ENCODE results near the gene RNU5D-1. TPM values are rescaled to one million over a fixed set of nuclear protein-coding genes. Genes with fewer than 3 reads are reported as not detected.

Gene RNU5D-1
- polyA plus RNA-seq: not detected

- Histone ChIP-seq H3K27ac (ENCODE audit: low read depth in 2 of 2, low read length in 1 of 2) (peak within 1 kb of the TSS; percentile 87), H3K36me3 (ENCODE audit: control insufficient read depth in 2 of 2, insufficient read depth in 2 of 2, low read length in 1 of 2) (no peaks in the 10 kb centered on the region), H3K4me1 (ENCODE audit: control insufficient read depth in 2 of 2, insufficient read depth in 2 of 2, low read length in 1 of 2) (no peaks in the 10 kb centered on the region), H3K27me3 (ENCODE audit: control insufficient read depth in 1 of 2, insufficient read depth in 2 of 2, low read length in 2 of 2) (no peaks in the 10 kb centered on the region), H3K4me3 (ENCODE audit: low read depth in 1 of 2, low read length in 2 of 2) (no peak within 1 kb of the TSS), H3K9me3 (ENCODE audit: control insufficient read depth in 2 of 2, insufficient read depth in 1 of 2, low read depth in 1 of 2, low read length in 1 of 2) (no peaks in the 10 kb centered on the region)
- WGBS, 2 donors: 1% methylated on average over 19 of the region's 19 CpGs
Measured at GRCh38 chr1:44730741-44731512, at the start of gene RNU5D-1. Gene RNU5D-1, minus strand, starts transcription at chr1:44731170.

GRCh38 chr1:44780583-44781121, 49.7 kb upstream of the RNU5D-1 start:
- peaks cover 8 to 25% of the 10 kb centered on the region in 2 donors for H3K36me3 ChIP-seq (ENCODE audit: control insufficient read depth in 2 of 2, insufficient read depth in 2 of 2, low read length in 1 of 2)
- H3K27me3 ChIP-seq (ENCODE audit: control insufficient read depth in 1 of 2, insufficient read depth in 2 of 2, low read length in 2 of 2): no peaks in the 10 kb centered on the region
- peaks cover 6 to 9% of the 10 kb centered on the region in 2 donors for H3K4me1 ChIP-seq (ENCODE audit: control insufficient read depth in 2 of 2, insufficient read depth in 2 of 2, low read length in 1 of 2)
- no peak overlapping the region for H3K4me3 ChIP-seq (ENCODE audit: low read depth in 1 of 2, low read length in 2 of 2)
- H3K27ac ChIP-seq (ENCODE audit: low read depth in 2 of 2, low read length in 1 of 2): no peak overlapping the region
- no peaks in the 10 kb centered on the region for H3K9me3 ChIP-seq (ENCODE audit: control insufficient read depth in 2 of 2, insufficient read depth in 1 of 2, low read depth in 1 of 2, low read length in 1 of 2)
- 91 to 93% methylated on average over 14 of the region's 14 CpGs for WGBS, 2 donors

- Histone ChIP-seq H3K27ac (ENCODE audit: low read depth in 2 of 2, low read length in 1 of 2) (peak overlapping the region in 1 of 2 donors; percentile 47), H3K27me3 (ENCODE audit: control insufficient read depth in 1 of 2, insufficient read depth in 2 of 2, low read length in 2 of 2) (no peaks in the 10 kb centered on the region), H3K4me3 (ENCODE audit: low read depth in 1 of 2, low read length in 2 of 2) (no peak overlapping the region), H3K36me3 (ENCODE audit: control insufficient read depth in 2 of 2, insufficient read depth in 2 of 2, low read length in 1 of 2) (peaks cover 8 to 25% of the 10 kb centered on the region in 2 donors), H3K9me3 (ENCODE audit: control insufficient read depth in 2 of 2, insufficient read depth in 1 of 2, low read depth in 1 of 2, low read length in 1 of 2) (no peaks in the 10 kb centered on the region), H3K4me1 (ENCODE audit: control insufficient read depth in 2 of 2, insufficient read depth in 2 of 2, low read length in 1 of 2) (peaks cover 6% of the 10 kb centered on the region in 2 donors)
- 81 to 89% methylated on average over 6 of the region's 6 CpGs for WGBS, 2 donors
Measured at GRCh38 chr1:44778705-44779576, 48.0 kb upstream of the RNU5D-1 start.

- WGBS, 2 donors: 65 to 69% methylated on average over 13 of the region's 13 CpGs
- Histone ChIP-seq H3K4me1 (ENCODE audit: control insufficient read depth in 2 of 2, insufficient read depth in 2 of 2, low read length in 1 of 2) (peaks cover 6% of the 10 kb centered on the region in 2 donors), H3K9me3 (ENCODE audit: control insufficient read depth in 2 of 2, insufficient read depth in 1 of 2, low read depth in 1 of 2, low read length in 1 of 2) (no peaks in the 10 kb centered on the region), H3K36me3 (ENCODE audit: control insufficient read depth in 2 of 2, insufficient read depth in 2 of 2, low read length in 1 of 2) (peaks cover 8 to 25% of the 10 kb centered on the region in 2 donors), H3K4me3 (ENCODE audit: low read depth in 1 of 2, low read length in 2 of 2) (peak overlapping the region in 1 of 2 donors; percentile 88), H3K27me3 (ENCODE audit: control insufficient read depth in 1 of 2, insufficient read depth in 2 of 2, low read length in 2 of 2) (no peaks in the 10 kb centered on the region), H3K27ac (ENCODE audit: low read depth in 2 of 2, low read length in 1 of 2) (no peak overlapping the region)
Measured at GRCh38 chr1:44777969-44778635, 47.1 kb upstream of the RNU5D-1 start.

GRCh38 chr1:44777547-44777946, 46.6 kb upstream of the RNU5D-1 start:
- Histone ChIP-seq H3K36me3 (ENCODE audit: control insufficient read depth in 2 of 2, insufficient read depth in 2 of 2, low read length in 1 of 2) (peaks cover 8 to 25% of the 10 kb centered on the region in 2 donors), H3K27ac (ENCODE audit: low read depth in 2 of 2, low read length in 1 of 2) (peak overlapping the region; percentile 97 to 99), H3K4me1 (ENCODE audit: control insufficient read depth in 2 of 2, insufficient read depth in 2 of 2, low read length in 1 of 2) (peaks cover 6% of the 10 kb centered on the region in 2 donors), H3K9me3 (ENCODE audit: control insufficient read depth in 2 of 2, insufficient read depth in 1 of 2, low read depth in 1 of 2, low read length in 1 of 2) (no peaks in the 10 kb centered on the region), H3K27me3 (ENCODE audit: control insufficient read depth in 1 of 2, insufficient read depth in 2 of 2, low read length in 2 of 2) (no peaks in the 10 kb centered on the region), H3K4me3 (ENCODE audit: low read depth in 1 of 2, low read length in 2 of 2) (peak overlapping the region in 1 of 2 donors; percentile 88)
- 63 to 69% methylated on average over 14 of the region's 14 CpGs for WGBS, 2 donors

- no peaks in the 10 kb centered on the region for H3K9me3 ChIP-seq (ENCODE audit: control insufficient read depth in 2 of 2, insufficient read depth in 1 of 2, low read depth in 1 of 2, low read length in 1 of 2)
- H3K27ac ChIP-seq (ENCODE audit: low read depth in 2 of 2, low read length in 1 of 2): peak overlapping the region; percentile 97 to 99
- peaks cover 8 to 25% of the 10 kb centered on the region in 2 donors for H3K36me3 ChIP-seq (ENCODE audit: control insufficient read depth in 2 of 2, insufficient read depth in 2 of 2, low read length in 1 of 2)
- no peaks in the 10 kb centered on the region for H3K27me3 ChIP-seq (ENCODE audit: control insufficient read depth in 1 of 2, insufficient read depth in 2 of 2, low read length in 2 of 2)
- 23 to 30% methylated on average over 12 of the region's 12 CpGs for WGBS, 2 donors
- peak overlapping the region; percentile 87 to 88 for H3K4me3 ChIP-seq (ENCODE audit: low read depth in 1 of 2, low read length in 2 of 2)
- peaks cover 6% of the 10 kb centered on the region in 2 donors for H3K4me1 ChIP-seq (ENCODE audit: control insufficient read depth in 2 of 2, insufficient read depth in 2 of 2, low read length in 1 of 2)
Measured at GRCh38 chr1:44776730-44777068, 45.7 kb upstream of the RNU5D-1 start.

- Histone ChIP-seq H3K4me1 (ENCODE audit: control insufficient read depth in 2 of 2, insufficient read depth in 2 of 2, low read length in 1 of 2) (peaks cover 6% of the 10 kb centered on the region in 2 donors), H3K36me3 (ENCODE audit: control insufficient read depth in 2 of 2, insufficient read depth in 2 of 2, low read length in 1 of 2) (peaks cover 8 to 23% of the 10 kb centered on the region in 2 donors), H3K27ac (ENCODE audit: low read depth in 2 of 2, low read length in 1 of 2) (peak overlapping the region; percentile 97 to 99), H3K4me3 (ENCODE audit: low read depth in 1 of 2, low read length in 2 of 2) (peak overlapping the region; percentile 87 to 88), H3K27me3 (ENCODE audit: control insufficient read depth in 1 of 2, insufficient read depth in 2 of 2, low read length in 2 of 2) (no peaks in the 10 kb centered on the region), H3K9me3 (ENCODE audit: control insufficient read depth in 2 of 2, insufficient read depth in 1 of 2, low read depth in 1 of 2, low read length in 1 of 2) (no peaks in the 10 kb centered on the region)
- 4% methylated on average over 34 to 36 of the region's 36 CpGs for WGBS, 2 donors
Measured at GRCh38 chr1:44775930-44776729, 45.2 kb upstream of the RNU5D-1 start.

- peak within 1 kb of the TSS; percentile 97 to 99 for H3K27ac ChIP-seq (ENCODE audit: low read depth in 2 of 2, low read length in 1 of 2)
- H3K27me3 ChIP-seq (ENCODE audit: control insufficient read depth in 1 of 2, insufficient read depth in 2 of 2, low read length in 2 of 2): no peaks in the 10 kb centered on the region
- H3K4me1 ChIP-seq (ENCODE audit: control insufficient read depth in 2 of 2, insufficient read depth in 2 of 2, low read length in 1 of 2): peaks cover 6% of the 10 kb centered on the region in 2 donors
- H3K36me3 ChIP-seq (ENCODE audit: control insufficient read depth in 2 of 2, insufficient read depth in 2 of 2, low read length in 1 of 2): peaks cover 8 to 23% of the 10 kb centered on the region in 2 donors
- H3K9me3 ChIP-seq (ENCODE audit: control insufficient read depth in 2 of 2, insufficient read depth in 1 of 2, low read depth in 1 of 2, low read length in 1 of 2): no peaks in the 10 kb centered on the region
- WGBS, 2 donors: 0% methylated on average over 64 to 65 of the region's 65 CpGs
- peak within 1 kb of the TSS; percentile 87 to 88 for H3K4me3 ChIP-seq (ENCODE audit: low read depth in 1 of 2, low read length in 2 of 2)
Measured at GRCh38 chr1:44775078-44775929, 44.3 kb upstream of the RNU5D-1 start, which contains the start of gene RPS8. Gene RPS8, plus strand, starts transcription at chr1:44775540. Its CDS starts 57 bp downstream, at chr1:44775597.

Measured in esophagus (tissue), 2 donors.